ENCODE data around the gene UQCRQ.

- TF ChIP-seq CTCF (IDR thresholded peaks at IDR 0.05): no peak
- TF ChIP-seq POLR2A (IDR thresholded peaks at IDR 0.05): no peak
- TF ChIP-seq EP300 (IDR thresholded peaks at IDR 0.05): no peak
Observed at GRCh38 chr5:132873119-132873929, 6.9 kb downstream of the UQCRQ start, which contains the start of gene LEAP2.

Measured in ovary (tissue), 3 donors.